HL-60/S4 (cell line): ENCODE measurements around the gene DNAJC6.
"Not testable (repeated sequence)": the region's sequence is repeated elsewhere in the genome, so short reads cannot be mapped to it uniquely, and the experiment has no call there.

Source experiments
- in situ Hi-C: fragments of 300-500 bp; cut with MboI; formaldehyde crosslinking; loops from 2 replicates; pipeline ENCODE4 v1.14.3; 2022; ENCODE audit warnings: low sequenced_read_pairs

DNAJC6 gene

DNA sequence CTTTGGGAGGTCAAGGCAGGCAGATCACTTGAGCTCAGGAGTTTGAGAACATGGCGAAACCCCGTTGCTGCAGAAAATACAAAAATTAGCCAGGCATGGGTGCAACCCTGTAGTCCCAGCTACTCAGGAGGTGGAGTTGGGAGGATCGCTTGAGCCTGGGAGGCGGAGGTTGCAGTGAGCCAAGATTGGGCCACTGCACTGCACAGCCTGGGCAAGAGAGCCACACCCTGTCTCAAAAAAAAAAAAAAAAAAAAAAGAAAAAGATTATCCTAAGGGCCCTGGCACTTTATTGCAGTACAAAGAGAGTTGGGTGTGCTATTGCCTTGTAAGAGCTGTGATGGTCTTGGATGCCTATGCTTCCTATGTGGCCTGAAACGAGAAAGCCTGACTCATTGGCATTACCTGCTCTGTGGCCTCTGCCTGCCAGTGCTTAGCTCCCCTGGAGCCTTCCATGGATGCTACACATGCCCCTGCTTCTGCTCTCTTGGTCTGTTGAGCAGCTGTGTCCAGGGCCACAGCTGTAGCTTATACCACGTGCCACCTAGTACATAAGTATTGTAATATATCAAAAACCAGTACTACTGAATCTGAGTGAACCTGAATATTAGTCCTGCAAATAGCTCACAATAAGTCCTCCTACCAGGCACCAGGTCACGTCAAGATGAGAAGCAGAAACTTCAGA, 45.8 kb downstream of the DNAJC6 start:
- in situ Hi-C loops: no loop called here

GRCh38 chr1:65357291-65357960, 48.1 kb downstream of the DNAJC6 start:
- in situ Hi-C loops: no loop called here

DNA sequence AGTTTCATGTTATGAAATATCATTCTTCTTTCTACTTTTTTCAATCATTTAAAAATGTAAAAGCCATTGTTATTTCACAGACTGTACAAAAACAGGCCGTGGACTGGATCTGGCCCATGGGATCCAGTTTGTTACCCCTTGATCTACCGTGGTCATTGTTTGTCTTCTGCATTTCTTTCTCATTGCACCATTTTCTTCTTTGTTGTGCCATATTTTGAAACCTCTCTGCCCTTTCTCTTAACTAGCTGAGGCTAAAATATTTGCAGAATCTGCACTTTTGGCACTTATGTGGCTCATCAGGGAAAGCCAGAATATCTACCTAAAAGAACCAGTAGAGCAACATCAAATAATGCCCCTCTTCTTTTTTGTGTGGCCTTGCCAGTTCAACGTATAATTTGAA, 50.5 kb downstream of the DNAJC6 start:
- in situ Hi-C loops: no loop called here

- in situ Hi-C loops: no loop called here
These were observed 51.3 kb downstream of the DNAJC6 start for GRCh38 chr1:65360648-65361047.

GRCh38 chr1:65362545-65362944, 53.2 kb downstream of the DNAJC6 start:
- in situ Hi-C loops: no loop called here

DNA sequence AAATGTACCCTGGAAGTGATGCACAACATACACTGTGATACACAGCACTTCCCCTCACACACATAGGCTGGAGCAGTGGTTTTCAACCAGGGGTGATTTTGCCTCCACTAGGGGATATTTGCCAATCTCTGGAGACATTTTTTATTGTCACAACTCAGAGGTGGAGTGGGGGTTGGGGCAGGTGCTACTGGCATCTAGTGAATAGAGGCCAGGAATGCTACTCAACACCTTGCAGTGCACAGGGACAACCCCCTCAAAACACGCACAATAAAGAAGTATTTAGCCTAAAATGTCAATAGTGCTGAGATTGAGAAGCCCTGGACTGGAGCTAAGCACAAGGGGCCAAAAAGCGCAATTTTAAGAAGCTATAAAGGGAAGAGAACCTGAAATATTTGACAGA, 54.1 kb downstream of the DNAJC6 start:
- in situ Hi-C loops: no loop called here

GRCh38 chr1:65368403-65368802, 59.1 kb downstream of the DNAJC6 start:
- in situ Hi-C loops: no loop called here

DNA sequence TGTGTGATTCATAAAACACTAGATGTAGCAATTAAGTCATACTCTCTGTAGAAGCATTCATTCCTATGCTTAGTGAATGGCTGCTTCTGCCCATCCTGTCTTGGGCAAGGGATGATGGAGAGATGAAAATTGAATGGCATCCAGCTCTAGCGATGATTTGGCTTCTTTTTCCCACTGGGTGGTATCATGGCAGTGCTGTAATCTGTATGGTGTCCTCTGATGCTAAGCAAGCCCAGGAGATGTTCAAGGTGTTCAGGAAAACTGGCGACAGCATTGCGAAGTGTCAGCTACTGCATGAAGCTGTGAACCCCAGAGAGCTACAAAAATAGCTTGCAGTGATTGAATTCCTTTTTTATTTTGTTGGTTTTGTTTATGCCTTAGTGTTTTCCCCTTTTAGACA, 62.2 kb downstream of the DNAJC6 start:
- in situ Hi-C loops: no loop called here

GRCh38 chr1:65372557-65372956, 63.2 kb downstream of the DNAJC6 start:
- in situ Hi-C loops: no loop called here

DNA sequence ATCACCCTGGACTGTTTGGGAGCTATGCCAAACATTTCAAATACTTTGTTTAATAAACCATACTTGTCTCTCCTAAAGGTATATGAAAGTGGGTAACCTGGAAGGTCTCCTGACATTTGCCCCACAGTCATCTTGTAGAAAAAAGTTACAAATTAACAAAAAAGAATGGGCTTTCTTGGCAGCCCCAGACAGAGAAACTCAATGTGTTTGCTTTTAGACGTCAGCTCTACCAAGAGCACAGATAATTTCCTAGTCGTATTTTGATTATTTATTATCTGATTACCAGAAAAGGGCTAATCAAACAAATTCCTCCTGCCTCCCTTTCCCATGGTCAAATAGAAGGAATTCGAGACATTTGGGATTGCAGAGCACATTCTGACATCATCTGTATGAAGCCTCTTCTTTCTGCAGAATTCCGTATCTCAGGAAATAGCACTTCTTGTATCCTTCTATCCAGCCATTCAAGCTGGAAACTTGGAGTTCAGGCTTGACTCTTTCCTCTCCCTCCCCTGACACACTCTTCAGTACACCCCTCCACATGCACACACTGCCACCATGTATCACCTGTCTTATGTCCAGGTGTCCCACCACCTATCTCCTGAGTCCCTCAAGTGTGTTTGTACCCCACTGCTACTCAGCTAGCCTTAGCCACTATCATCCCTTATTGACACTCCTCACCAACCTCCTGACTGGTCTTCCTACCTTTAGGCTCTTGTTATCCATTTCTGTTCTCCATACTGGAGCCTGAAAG, 68.3 kb downstream of the DNAJC6 start:
- in situ Hi-C loops: no loop called here

DNA sequence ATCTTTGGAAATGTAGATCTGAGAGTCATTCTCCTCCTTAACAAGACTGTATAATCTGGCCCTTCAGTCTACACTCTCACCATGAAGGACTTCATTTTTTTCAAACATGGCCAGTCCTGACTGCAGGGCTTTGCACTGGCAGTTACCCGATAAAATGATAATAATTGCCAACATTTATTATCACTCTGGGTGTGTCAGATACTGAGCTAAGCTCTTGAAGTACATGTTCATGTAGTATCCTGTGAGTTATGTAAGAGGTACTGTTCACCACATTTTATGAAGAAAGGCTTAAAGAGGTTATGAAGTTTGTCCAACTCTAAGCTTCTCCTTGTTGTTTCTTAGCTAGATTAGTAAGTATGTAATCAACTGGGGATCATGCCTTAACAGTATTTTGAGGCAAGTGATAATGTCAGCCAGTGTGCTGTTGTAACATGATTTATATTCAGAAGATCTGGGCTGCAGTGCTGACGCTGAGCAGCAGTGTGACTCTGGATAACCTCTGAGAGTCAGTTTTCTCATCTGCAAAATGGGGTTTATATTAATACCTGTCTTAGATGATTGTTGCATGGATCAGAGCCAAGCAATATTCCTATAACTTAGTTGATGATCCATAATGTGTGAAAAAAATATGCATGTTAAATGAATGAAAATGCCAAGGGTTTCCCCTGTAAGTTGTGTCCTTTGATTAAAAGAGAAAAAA, 69.1 kb downstream of the DNAJC6 start:
- in situ Hi-C loops: no loop called here

DNA sequence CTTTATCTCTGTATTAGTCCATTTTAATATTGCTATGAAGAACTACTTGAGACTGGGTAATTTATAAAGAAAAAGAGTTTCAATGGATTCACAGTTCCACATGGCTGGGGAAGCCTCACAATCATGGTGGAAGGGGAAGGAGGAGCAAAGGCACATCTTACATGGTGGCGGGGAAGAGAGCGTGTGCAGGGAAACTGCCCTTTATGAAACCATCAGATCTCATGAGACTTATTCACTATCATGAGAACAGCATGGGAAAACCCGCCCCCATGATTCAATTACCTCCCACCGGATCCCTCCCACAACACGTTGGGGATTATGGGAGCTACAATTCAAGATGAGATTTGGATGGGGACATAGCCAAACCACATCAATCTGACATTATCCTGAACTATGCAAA, 75.1 kb downstream of the DNAJC6 start:
- in situ Hi-C loops: not testable (repeated sequence)

DNA sequence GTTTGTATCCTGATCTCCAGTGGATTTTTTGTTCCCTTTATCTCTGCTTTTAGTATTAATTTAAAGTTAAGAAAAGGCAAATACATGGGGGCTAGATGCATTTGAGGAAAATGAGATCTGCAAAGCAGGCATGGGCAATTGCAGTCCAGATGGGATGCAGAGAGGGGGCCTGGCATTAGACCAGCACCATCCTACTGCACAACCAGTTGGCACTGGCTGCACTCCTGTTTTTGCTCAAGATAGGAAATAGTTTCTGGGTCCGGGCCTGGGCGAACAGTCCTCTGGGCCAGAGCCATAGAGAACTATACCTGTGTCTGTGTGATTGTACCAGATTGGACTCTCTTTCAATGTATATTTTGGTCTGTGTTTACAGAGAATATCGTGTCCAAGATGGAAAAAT, 77.1 kb downstream of the DNAJC6 start:
- in situ Hi-C loops: no loop called here

DNA sequence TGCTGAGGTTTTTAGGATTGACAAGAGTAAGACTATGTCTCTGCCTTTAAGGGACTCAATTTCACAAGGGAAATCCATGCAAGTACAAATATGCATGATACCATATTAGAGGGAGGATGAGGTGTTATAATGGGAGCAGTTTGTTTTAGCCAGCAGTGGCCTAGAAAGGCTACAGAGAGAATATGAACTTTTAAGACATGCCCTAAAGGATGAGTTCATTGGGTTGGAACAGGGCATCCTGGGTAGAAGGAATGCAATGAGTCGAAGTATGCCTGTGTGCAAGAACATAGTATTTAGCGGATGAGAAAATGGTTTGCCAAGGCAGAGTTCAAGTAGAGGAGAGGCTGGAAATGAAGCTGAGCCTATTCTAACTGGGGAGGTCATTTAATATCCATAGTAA, 78.5 kb downstream of the DNAJC6 start:
- in situ Hi-C loops: no loop called here

GRCh38 chr1:65388908-65389695, 79.8 kb downstream of the DNAJC6 start:
- in situ Hi-C loops: no loop called here

- in situ Hi-C loops: no loop called here
These were observed 83.2 kb downstream of the DNAJC6 start for GRCh38 chr1:65392497-65392896.

DNA sequence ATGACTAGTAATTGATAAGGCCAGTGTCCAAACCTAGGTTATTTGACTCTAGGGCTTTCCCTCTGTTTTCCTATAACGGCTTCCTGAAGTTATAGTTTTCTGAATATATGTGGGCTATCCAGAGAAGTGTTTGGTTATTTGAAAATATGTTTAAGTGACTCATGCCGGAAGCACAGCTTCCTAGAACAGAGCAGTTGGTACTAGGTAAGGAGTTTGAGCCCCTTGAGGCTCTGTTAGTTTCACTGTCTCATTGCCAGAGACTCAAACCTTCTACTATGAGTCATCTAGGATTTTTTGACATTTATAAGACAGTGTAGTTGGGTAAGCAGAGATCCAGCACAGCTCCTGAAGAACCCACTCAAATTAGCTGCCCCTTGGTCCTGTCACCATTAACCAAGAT, 84.0 kb downstream of the DNAJC6 start:
- in situ Hi-C loops: no loop called here

GRCh38 chr1:65393928-65394327, 84.6 kb downstream of the DNAJC6 start:
- in situ Hi-C loops: no loop called here

DNA sequence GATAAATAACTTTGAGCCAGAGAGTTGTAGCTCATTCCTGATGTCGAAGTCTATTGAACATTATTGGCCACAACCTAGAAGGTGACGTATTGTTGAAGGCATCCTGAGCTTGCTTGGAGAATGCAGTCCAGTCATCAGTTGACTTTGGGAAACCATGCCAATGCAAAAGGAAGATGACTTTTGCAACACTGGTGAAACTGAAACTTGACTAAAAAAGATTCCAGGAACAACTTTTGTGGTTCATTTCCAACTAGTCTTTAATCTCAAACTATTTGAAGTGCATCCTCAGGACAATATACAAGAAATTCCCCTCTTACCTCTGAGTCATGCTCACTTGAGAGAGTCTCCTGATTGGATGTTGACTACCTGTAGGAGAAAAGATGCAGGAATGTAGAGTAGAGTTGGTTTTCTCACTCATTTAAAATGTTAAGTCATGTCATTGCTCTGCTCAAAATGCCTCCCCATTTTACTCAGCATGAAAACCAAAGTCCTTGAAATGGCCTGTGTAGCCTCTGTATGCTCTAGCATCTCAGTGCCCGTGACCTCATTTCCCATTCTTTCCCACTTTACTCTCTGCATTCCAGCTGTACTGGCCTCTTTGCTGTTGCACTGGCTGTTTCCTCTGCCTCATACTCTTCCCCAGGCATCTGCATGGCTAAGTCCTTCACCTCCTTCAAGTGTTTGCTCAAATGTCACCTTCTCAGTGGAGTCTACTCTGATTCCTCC, 86.7 kb downstream of the DNAJC6 start:
- in situ Hi-C loops: no loop called here

GRCh38 chr1:65398083-65398482, 88.7 kb downstream of the DNAJC6 start:
- in situ Hi-C loops: no loop called here
